ENCODE measurements around the gene CYTL1.
"Not testable (repeated sequence)": the region's sequence is repeated elsewhere in the genome, so short reads cannot be mapped to it uniquely, and the experiment has no call there.

The CYTL1 gene

DNA sequence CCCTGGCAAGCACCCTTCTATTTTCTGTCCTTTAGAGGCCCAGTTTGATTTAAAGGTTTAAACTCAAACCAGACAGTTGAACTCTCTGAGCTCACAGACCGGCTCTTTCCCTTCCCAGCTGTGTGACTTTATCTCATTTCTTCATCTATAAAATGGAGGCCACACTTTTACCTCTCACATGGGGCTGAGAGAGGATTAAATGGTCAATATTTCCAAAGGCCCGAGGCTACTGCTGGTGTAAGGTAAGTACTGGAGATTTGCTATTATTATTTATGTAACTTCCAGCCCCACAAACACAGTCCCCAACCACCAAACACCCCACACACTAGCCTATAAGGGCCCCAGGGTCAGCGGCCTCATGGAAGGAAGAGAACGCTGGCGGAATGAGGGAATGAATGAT lies 13.6 kb upstream of the CYTL1 start:
- no peak for DNase-seq

DNA sequence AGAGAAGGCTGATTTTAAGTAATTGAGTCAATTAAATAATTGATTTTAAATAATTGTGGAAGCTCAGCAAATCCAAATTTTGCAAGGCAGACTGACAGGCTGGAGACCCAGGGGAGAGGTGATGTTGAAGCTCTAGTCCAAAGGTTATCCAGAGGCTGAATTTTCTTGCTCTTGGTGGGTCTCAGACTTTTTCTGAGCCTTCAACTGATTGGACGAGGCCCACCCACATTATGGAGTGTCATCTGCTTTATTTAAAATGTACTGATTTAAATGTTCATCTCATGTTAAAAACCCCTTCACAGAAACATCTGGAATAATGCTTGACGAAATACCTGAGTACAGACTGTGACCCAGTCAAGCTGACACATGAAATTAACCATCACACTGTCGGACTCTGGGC lies 11.7 kb upstream of the CYTL1 start:
- DNase-seq, result no peak

DNA sequence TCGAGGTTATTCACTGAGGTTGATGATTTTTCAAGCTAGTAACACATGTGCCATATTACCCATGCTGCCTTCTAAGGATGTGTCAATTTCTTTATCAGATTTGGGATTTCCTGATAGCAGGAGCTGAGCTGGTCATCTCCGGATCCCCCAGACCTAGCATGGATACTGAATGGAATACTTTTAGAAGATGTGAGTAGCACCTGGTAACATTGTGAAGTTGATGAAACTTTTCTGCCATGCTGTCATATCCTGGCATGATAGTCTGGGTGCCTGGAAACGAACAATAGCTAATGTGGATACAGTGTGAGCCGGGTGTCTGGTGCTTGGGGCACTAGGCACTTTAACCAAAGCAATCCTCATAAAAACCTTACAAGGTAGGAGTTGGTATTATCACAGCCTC lies 11.0 kb upstream of the CYTL1 start:
- no peak for DNase-seq

DNA sequence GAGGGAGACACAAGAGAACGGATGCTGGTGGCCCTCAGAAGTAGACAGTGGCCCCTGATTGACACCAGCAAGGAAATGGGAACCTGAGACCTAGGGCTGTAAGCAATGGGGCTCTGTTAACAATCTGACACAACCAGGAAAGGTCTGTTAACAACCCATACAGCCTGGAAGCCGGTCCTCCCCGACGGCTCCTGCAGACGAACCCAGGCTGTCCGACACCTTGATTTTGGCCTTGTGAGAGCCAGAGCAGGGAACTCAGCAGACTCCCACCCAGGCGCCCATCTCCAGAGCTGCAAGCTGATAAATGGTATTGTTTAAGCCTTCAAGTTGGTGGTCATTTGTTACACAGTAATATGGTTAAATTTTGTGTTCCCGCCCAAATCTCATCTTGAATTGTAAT lies 10.2 kb upstream of the CYTL1 start:
- DNase-seq, result no peak

DNA sequence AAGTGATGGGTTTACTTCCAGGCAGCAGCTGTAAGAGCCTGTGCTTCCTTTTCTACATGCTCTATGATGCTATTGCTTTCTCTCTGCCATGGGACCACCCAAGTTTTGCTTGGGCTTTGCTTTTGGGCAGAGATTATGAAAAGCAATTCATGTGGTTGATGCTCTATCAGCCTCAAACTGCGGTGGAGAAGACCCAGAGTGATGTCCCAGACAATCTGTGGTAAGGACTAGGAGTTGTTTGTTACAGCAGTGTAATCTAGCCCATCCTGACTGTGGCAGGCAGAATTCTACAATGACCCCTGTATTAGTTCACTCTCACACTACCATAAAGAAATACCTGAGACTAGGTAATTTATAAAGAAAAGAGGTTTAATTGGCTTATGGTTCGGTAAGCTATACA lies 9.2 kb upstream of the CYTL1 start:
- no peak for DNase-seq

DNA sequence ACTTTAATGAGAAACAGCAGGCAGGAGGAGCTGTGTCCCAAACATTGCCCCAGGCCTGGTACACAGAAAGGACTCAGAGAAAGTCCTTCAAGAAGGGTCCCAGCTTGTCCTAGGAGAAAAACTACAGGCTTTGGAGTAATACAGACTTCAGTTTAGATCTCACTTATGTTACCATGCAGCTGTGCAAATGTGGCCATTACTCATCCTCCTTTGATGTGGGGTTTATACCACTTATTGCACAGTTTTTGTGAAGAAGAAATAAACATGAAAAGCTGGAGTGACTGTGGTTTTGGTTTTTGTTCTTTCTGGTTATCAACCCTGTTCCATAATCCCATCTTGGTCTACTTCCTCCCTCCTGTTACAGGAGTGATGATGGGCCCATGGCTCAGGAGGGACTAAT lies 8.1 kb upstream of the CYTL1 start:
- no peak for DNase-seq

DNA sequence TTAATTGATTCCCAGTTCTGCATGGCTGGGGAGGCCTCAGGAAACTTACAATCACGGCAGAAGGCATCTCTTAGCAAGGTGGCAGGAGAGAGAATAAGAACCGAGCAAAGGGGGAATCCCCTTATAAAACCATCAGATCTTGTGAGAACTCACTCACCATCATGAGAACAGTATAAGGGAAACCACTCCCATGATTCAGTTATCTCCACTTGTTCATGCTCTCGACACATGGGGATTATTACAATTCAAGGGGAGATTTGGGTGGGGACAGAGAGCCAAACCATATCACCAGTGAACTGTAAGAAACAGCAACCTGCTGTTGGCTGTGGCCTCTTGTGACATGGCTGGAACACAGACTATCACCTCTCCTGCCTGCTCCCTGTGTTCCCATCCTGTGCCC lies 7.1 kb upstream of the CYTL1 start:
- no peak for DNase-seq

DNA sequence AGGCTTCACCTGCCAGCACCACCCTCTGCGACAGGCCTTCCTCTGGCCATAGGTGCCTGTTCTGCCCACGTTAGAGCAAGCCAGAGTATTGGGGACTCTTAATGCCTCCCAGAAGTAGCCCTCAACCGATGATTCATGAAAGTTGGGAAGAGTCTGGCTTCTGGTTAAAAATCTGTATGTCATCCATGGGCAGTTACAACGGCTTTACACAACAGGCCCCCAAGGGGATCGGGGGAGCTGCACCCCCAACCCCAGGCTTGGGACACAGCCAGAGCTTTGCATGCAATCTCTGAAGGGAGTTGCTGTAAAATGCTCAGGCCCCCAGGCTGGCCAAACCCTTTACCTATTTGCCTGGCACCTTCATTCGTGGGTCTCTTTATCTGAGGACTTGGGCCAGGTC lies 5.4 kb upstream of the CYTL1 start:
- DNase-seq, result no peak

DNA sequence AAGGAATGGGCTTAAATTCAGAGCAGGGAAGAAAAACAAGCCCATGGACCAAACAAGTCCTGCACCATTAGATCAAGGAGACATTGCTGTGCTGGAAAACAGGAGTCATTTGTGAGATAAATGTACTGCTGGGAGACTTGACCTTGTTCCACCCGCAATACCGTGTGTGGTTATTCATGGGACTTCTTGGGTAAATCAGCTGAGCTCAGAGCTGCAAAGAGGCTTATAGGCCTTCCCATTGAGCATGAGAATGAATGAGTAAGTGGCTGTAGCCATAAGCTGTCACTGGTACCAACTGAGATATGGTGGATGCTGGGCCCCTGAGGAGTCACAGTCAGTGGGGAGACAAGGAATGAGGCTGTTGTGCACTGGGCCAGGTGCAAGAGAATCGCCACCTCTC lies 2.3 kb upstream of the CYTL1 start:
- no peak for DNase-seq

DNA sequence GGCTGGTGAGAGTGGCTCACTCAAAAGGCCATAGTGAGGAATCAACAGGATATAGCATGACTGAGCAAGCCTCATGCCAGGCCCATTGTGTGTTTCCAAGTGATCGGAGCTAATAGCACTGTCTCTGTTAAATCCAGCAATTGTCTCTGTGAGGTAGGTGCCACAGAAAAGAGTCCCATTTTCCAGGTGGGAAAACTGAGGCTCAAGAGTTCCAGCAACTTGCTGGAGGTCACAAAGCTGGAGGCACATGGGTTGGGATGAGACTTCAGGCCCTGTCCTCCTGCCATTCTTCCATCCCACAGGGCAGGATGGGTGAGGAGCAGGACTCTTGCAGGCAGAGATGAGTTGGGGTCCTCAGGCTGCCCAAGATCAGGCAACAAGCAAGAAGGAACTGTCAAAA lies 1.1 kb upstream of the CYTL1 start:
- no peak for DNase-seq

DNA sequence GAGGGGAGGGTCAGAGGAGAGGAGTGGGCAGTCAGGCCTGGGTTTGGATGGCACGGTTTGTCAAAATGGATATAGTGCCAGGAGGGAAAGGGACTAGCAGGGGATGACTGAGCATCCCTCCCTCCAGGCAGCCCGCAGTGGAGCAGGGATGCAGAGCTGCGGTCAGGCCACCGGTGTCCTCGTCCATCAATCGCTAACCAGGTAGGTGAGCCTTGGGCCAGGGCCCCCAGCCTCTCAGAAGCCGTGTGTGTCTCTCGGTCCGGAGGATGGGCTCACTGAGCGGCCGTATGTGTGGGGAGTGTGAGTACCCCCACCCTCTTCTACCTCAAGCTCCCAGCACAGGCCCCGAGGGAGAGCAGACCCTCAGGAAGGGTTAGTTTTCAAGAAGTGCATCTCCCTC lies 538 bp upstream of the CYTL1 start:
- no peak for DNase-seq

DNA sequence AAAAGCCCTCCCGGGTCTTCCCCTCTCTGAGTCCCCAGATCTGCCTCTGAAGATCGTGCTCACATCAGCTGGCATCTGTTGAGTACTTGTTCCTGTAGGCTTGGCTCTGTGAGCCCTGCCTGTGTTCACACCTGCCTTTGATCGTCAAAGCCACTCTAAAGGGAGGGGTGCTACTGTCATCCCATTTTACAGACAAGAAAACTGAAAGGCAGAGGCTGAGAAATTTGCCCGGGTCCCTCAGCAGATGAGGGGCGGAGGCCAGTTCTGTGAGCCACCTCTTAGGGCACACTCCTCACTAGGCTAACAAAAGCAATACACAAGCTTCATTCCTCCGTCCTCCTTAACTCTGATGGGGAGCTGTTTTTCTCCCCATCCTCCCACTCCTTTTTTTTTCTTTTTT lies 655 bp downstream of the CYTL1 start:
- DNase-seq, result no peak

DNA sequence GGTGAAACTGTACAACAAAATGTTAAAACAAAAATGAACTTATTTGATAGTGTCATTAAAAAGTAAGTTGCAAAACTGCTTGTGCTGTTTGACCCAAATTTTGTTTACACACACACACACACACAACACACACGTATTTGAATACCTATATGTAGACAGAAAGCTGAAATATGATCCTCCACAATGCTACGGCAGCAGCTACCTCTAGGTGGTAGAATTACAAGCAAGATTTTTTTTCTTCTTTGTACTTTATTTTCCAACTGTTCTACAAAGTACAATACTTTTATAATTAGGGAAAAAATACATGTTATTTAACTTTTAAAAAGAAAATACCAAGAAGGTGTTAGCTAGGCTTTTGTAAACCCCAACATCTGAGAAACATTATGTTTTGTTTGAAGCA lies 1.2 kb downstream of the CYTL1 start:
- no peak for DNase-seq

DNA sequence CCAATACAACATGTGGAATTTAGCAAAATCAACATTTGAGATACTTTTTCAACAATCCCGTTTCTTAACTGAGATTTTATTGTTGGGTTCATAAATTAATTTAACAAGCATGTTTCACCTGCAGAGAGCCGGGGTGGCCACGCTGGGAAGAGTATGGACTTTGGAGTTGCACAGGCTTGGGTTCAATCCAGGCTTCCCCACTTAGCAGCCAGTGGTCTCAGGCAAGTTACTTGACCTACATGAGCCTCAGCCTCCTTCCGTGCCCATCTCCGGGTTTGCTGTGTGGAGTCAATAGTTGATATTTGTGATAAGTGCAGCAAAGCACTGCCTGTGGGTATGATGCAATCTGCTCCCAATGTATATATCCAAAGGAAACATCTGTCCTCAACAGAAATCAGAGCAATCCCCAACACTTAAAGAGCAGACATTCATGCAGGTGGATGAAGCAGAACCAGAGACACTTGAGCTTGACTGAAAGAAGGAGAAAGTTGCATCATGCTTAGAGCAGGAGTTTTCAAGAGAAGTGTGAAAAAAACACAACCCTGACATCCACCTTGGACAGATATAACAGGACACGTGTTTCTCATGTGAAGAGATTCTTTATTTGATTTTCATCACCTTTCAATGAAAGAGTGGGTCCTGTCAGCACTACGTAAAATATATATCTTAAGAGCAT lies 5.1 kb downstream of the CYTL1 start:
- no peak for DNase-seq

DNA sequence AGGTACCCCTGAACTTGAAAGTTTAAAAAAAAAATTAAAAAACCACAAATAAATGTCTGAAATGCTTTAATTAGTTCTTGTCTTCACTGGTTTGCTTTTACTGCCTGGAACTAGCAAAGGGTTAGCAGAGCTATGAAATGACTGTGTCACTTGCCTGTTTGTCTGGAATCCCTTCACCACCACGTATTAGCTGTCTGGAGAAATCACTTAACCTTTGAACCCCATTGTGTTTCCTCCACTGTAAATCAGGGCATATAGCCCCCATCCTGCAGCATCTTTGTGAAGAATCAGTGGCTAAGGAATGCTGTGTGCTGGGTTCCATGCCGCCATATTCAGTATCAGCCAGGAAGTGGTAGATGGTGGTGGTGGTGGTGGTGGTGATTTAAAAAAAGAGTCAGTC lies 6.3 kb downstream of the CYTL1 start:
- no peak for DNase-seq

DNA sequence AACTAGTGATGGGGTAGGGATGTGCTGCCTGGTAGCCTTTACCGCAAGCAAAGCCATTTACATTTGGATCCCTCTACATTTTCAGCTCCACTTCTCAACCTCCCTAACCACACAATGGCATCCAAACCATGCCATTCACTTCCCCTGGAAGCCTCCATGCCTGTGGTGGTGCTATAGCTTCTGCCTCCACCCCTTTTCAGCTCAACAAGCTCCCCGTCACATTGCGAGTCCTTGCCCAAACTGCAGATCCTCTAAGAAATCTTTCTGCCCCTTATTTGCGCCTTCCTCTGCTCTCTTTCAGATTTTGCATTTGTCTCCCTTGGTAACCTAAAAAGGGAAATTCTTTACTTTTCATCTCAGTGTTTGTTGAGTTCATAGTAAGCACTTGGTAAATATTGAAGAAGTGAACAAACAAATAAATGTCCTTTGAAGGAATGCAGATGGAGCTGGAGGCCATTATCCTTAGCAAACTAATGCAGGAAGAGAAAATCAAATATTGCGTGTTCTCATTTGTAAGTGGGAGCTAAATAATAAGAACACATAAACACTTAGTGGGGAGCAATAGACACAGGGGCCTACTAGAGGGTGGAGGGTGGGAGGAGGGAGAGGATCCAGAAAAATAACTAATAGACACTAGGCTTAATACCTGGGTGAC lies 6.9 kb downstream of the CYTL1 start:
- no peak for DNase-seq

DNA sequence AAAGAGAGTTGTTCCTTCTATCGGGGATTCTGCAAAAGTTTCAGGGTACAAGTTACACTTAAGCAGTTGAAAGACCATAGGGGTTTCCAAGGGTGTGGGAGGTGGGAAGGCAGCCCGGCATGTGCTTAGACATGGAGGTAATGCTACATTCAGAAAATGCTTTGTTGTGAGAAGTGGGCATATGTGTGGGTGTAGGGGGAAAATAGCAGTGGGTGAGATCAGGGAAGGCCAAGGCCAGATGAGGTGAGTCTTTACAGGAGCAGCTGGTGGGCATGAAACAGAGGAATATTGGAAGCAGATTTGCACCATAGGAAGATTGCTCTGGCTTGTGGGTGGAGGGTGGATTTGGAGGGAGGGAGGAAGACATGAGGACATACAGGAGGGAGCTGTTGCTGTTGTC lies 8.3 kb downstream of the CYTL1 start:
- DNase-seq, result no peak

DNA sequence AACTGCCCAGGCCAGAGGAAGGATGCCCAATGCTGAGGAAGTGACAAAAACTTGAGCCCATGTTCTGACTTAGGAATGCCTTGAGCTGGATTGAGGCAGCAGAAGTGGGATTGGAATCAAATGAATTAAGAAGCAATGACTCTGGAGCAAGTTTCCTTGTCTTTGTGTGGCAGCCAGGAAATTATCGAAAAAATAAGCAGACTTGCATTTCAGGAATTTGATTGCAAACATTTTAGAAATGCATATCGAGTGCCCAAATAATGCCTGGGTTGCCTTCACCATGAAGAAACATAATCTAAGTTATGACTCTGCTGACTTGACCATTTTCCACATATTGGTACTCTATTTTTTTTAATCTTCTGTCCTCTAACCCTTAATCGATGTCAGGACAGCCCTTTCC lies 9.5 kb downstream of the CYTL1 start:
- DNase-seq, result no peak

DNA sequence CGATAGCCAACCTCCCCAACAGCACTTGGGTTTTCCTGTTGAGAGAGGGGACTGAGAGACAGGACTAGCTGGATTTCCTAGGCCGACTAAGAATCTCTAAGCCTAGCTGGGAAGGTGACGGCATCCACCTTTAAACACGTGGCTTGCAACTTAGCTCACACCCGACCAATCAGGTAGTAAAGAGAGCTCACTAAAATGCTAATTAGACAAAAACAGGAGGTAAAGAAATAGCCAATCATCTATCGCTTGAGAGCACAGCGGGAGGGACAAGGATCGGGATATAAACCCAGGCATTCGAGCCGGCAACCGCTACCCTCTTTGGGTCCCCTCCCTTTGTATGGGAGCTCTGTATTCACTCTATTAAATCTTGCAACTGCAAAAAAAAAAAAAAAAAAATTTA lies 12.3 kb downstream of the CYTL1 start:
- not testable (repeated sequence) for DNase-seq

DNA sequence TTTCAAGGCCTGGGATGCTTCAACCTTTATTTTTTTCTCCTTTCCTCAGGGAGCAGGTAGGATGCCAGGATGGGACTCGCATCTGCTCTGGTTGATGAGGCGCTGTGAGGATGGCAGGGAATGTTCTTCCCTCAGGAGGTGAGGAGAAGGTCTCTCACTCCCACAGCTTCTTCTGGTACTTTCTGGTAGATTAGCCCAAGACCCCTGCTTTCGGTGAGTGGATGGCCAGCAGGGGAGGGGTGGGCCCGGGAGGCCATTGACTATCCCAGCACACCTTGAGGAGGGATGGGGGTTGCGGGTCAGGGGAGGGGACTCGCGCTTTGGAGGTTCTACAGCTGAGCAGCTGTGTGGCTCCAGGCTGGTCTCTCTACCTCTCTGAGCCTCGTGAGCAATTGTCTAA lies 14.8 kb downstream of the CYTL1 start:
- no peak for DNase-seq

DNA sequence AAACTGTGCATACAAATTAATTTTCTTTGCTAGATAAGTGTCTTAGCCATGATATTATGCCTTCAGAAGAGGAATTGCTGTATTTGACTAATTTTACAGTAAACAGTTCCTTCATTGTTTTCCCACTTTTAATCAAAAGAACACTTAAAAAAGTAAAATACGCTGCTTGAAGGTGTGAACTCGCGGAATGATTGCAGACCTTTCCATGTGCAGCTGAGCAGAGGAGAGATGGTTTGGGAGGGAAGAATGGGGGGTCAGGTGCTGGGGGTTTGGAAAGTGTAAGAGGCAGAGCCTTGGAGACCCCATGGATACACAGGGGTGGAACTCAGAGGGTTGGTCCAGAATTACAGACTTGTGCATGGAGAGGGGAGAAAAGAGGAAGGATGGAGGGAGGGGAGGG lies 15.3 kb downstream of the CYTL1 start:
- no peak for DNase-seq

DNA sequence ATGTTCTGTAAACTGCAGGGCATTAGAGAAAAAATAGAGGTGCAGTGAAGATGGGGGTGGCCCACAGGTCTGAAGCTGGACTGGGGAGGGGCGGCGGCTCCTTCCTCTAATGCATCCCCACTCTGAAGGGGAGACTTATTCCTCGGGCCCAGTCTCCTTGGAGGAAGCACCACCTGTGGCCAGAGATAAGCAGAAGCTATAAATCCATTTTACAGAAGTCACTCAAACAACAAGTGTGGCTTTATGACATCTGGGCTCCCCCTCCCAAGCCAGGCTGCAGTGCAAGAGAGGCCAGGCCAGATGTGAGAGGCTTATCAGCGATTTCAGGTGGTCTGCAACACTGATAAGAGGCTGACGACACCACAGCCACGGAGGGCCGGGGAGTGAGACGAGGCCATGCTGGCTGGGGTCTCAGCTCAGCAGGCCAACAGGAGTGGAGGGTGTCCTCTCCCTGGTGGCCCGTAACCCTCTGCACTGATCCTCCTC lies 15.8 kb downstream of the CYTL1 start:
- no peak for DNase-seq

DNA sequence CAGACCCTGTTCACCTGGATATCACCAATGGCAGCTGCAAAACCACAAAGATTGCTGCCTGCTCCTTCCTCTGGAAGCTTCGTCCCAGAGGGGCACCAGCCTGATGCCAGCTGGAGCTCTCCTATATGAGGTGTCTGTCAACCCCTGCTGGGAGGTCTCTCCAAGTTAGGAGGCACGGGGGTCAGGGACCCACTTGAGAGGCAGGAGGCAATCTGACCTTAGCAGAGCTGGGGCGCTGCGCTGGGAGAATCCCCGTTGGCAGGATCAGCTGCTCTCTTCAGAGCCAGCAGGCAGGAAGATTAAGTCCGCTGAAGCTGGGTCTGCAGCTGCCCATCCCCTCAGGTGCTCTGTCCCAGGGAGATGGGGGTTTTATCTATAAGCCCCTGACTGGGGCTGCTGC lies 17.6 kb downstream of the CYTL1 start:
- not testable (repeated sequence) for DNase-seq

DNA sequence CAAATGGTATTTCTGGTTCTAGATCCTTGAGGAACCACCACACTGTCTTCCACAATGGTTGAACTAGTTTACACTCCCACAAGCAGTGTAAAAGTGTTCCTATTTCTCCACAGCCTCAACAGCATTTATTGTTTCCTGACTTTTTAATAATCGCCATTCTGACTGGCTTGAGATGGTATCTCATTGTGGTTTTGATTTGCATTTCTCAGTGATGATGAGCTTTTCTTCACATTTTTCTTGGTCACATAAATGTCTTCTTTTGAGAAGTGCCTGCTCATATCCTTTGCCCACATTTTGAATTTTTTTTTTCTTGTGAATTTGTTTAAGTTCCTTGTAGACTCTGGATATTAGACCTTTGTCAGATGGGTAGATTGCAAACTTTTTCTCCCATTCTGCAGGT lies 22.3 kb downstream of the CYTL1 start:
- not testable (repeated sequence) for DNase-seq

DNA sequence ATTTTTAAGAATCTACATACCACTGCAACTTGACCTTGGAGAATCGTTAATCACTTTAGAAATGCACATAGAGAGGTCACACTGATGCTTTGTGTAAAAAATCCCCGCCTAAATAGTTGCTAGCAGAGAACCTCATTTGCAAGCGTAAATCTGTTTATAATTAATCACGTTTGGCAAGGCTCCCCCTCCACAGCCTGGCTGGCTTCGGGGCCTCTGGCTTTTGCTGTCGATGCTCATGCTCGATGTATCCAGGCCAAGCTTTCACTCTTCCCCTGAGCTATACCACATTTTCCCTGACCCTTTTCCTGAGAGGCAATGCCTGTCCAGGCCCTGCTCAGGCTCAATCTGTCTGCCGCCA lies 23.4 kb downstream of the CYTL1 start:
- DNase-seq, result no peak

Data from cortex of kidney (tissue), 1 donor.